NB4 (cell line): ENCODE data around the gene MCM3AP.

Source experiments
- POLR2A ChIP-seq: IDR thresholded peaks from 2 replicates; pipeline ENCODE4 v1.6.1; 2011; ENCODE audit warnings: mild to moderate bottlenecking; ENCODE audit not compliant: insufficient read length; ENCODE audit errors: extremely low read depth
- TF ChIP-seq, protein P1 (sequence below): IDR thresholded peaks from one replicate; pipeline ENCODE4 v1.5.1; 2012; ENCODE audit warnings: low read depth, low read length

DNA sequence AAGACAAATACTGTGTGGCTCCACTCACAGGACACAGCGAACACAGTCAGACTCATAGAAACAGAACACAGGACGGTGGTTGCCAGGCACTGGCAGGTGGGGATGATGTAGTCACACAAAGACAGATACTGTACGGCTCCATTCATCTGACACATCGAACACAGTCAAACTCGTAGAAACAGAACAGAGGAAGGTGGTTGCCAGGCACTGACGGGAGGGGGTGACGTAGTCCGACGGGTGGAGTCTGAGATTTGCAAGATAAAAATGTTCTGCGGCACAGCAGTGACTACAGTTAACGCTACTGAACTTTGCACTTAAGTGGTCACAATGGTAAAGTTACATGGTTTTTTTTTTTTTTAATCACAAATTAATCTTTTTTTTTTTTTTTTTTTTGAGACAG is 19.5 kb upstream of the MCM3AP start:
- TF ChIP-seq, protein P1, sequence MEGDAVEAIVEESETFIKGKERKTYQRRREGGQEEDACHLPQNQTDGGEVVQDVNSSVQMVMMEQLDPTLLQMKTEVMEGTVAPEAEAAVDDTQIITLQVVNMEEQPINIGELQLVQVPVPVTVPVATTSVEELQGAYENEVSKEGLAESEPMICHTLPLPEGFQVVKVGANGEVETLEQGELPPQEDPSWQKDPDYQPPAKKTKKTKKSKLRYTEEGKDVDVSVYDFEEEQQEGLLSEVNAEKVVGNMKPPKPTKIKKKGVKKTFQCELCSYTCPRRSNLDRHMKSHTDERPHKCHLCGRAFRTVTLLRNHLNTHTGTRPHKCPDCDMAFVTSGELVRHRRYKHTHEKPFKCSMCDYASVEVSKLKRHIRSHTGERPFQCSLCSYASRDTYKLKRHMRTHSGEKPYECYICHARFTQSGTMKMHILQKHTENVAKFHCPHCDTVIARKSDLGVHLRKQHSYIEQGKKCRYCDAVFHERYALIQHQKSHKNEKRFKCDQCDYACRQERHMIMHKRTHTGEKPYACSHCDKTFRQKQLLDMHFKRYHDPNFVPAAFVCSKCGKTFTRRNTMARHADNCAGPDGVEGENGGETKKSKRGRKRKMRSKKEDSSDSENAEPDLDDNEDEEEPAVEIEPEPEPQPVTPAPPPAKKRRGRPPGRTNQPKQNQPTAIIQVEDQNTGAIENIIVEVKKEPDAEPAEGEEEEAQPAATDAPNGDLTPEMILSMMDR, result no peak
- no peak for TF ChIP-seq POLR2A
